Medulla oblongata (tissue), 1 donor: ENCODE results near the gene CCDC152.

ENCODE experiments used
- DNase-seq: peaks from one replicate; pipeline ENCODE4 v3.0.0-alpha.2; 2015; ENCODE audit errors: extremely low spot score

The CCDC152 gene

GRCh38 chr5:42781584-42781983, 25.0 kb downstream of the CCDC152 start:
- no peak for DNase-seq

- no peak for DNase-seq
Observed at GRCh38 chr5:42784132-42784531, 27.5 kb downstream of the CCDC152 start.

GRCh38 chr5:42785756-42786155, 29.1 kb downstream of the CCDC152 start:
- no peak for DNase-seq

GRCh38 chr5:42787073-42787472, 30.5 kb downstream of the CCDC152 start:
- no peak for DNase-seq

- DNase-seq: no peak
Observed at GRCh38 chr5:42787845-42788244, 31.2 kb downstream of the CCDC152 start.

GRCh38 chr5:42791151-42791550, 34.5 kb downstream of the CCDC152 start:
- no peak for DNase-seq

- DNase-seq: no peak
Observed at GRCh38 chr5:42798284-42799240, 41.9 kb downstream of the CCDC152 start.

GRCh38 chr5:42799241-42799608, 42.6 kb downstream of the CCDC152 start:
- no peak for DNase-seq

GRCh38 chr5:42799668-42800114, 43.1 kb downstream of the CCDC152 start:
- no peak for DNase-seq

- DNase-seq: no peak
Observed at GRCh38 chr5:42800748-42801330, 44.2 kb downstream of the CCDC152 start.

GRCh38 chr5:42801516-42802166, 45.0 kb downstream of the CCDC152 start:
- no peak for DNase-seq

GRCh38 chr5:42804717-42805339, 48.2 kb downstream of the CCDC152 start:
- no peak for DNase-seq

GRCh38 chr5:42806004-42806700, 49.5 kb downstream of the CCDC152 start:
- DNase-seq: no peak

GRCh38 chr5:42806701-42807262, 50.2 kb downstream of the CCDC152 start:
- DNase-seq: no peak

- peak; percentile 67 for DNase-seq
Observed at GRCh38 chr5:42807722-42808447, 51.3 kb downstream of the CCDC152 start.

- DNase-seq: no peak
Observed at GRCh38 chr5:42808888-42809611, 52.4 kb downstream of the CCDC152 start.

GRCh38 chr5:42810834-42811590, 54.4 kb downstream of the CCDC152 start:
- peak; percentile 29 for DNase-seq

- DNase-seq: peak; percentile 91
Observed at GRCh38 chr5:42811591-42812446, 55.2 kb downstream of the CCDC152 start, which contains the start of gene SELENOP. Gene SELENOP (minus strand): TSS chr5:42811892. CDS start chr5:42808353, 3,539 bp downstream.
